ENCODE data around the gene SULT2B1. TPM values are rescaled to one million over a fixed set of nuclear protein-coding genes. Genes with fewer than 3 reads are reported as not detected.

SULT2B1 gene
- polyA plus RNA-seq, 1 donor from 2014 or later, result not detected

- H4K20me1 ChIP-seq (ENCODE audit: insufficient read depth), result no peaks in the 10 kb centered on the region
- no peaks in the 10 kb centered on the region for H3K79me2 ChIP-seq (replicated peaks; ENCODE audit: insufficient read depth, low read length)
- peak within 1 kb of the TSS; percentile 62 for H3K4me2 ChIP-seq (ENCODE audit: low read length)
- no peaks in the 10 kb centered on the region for H3K9me3 ChIP-seq (ENCODE audit: low read length)
- H3K27ac ChIP-seq (ENCODE audit: low read length), result peak within 1 kb of the TSS; percentile 94
- peak within 1 kb of the TSS; percentile 37 for H2AFZ ChIP-seq (ENCODE audit: low read depth, low read length)
- H3K27me3 ChIP-seq (ENCODE audit: insufficient read depth, low read depth, low read length), result no peaks in the 10 kb centered on the region
- H3K4me3 ChIP-seq (ENCODE audit: low read length), result peak within 1 kb of the TSS; percentile 74
- H3K9me2 ChIP-seq (ENCODE audit: insufficient read depth, low read length), result no peaks in the 10 kb centered on the region
- no peaks in the 10 kb centered on the region for H3F3A ChIP-seq (ENCODE audit: insufficient read depth, low read length, poor library complexity, severe bottlenecking)
- TF ChIP-seq RAD21 (conservative IDR thresholded peaks at IDR 0.05) (peak; percentile 89), EZH2 (IDR thresholded peaks at IDR 0.05; ENCODE audit: borderline replicate concordance, insufficient read depth, low read length, poor library complexity, severe bottlenecking) (no peak), POLR2AphosphoS5 (IDR thresholded peaks at IDR 0.05) (peak; percentile 68), SMC3 (conservative IDR thresholded peaks at IDR 0.05; ENCODE audit: poor library complexity) (peak; percentile 74), REST (IDR thresholded peaks at IDR 0.05; ENCODE audit: borderline replicate concordance) (peak; percentile 68), MXI1 (conservative IDR thresholded peaks at IDR 0.05; ENCODE audit: poor library complexity, severe bottlenecking) (peak; percentile 58), EP300 (conservative IDR thresholded peaks at IDR 0.05; ENCODE audit: poor library complexity, severe bottlenecking) (no peak), TAF1 (IDR thresholded peaks at IDR 0.05; ENCODE audit: low read depth) (peak; percentile 52)
- TF ChIP-seq, protein P1, sequence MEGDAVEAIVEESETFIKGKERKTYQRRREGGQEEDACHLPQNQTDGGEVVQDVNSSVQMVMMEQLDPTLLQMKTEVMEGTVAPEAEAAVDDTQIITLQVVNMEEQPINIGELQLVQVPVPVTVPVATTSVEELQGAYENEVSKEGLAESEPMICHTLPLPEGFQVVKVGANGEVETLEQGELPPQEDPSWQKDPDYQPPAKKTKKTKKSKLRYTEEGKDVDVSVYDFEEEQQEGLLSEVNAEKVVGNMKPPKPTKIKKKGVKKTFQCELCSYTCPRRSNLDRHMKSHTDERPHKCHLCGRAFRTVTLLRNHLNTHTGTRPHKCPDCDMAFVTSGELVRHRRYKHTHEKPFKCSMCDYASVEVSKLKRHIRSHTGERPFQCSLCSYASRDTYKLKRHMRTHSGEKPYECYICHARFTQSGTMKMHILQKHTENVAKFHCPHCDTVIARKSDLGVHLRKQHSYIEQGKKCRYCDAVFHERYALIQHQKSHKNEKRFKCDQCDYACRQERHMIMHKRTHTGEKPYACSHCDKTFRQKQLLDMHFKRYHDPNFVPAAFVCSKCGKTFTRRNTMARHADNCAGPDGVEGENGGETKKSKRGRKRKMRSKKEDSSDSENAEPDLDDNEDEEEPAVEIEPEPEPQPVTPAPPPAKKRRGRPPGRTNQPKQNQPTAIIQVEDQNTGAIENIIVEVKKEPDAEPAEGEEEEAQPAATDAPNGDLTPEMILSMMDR (IDR thresholded peaks at IDR 0.05; ENCODE audit: poor library complexity, severe bottlenecking), result peak; percentile 85
- H3K9ac ChIP-seq (ENCODE audit: low read length), result peak within 1 kb of the TSS; percentile 91
- H3K36me3 ChIP-seq (ENCODE audit: insufficient read depth, low read length), result no peaks in the 10 kb centered on the region
These were observed 94.2 kb downstream of the SULT2B1 start, which contains the start of gene CA11 for GRCh38 chr19:48646001-48646721. Gene CA11 (minus strand): TSS chr19:48646187. CDS start chr19:48645632, 555 bp downstream.

DNA sequence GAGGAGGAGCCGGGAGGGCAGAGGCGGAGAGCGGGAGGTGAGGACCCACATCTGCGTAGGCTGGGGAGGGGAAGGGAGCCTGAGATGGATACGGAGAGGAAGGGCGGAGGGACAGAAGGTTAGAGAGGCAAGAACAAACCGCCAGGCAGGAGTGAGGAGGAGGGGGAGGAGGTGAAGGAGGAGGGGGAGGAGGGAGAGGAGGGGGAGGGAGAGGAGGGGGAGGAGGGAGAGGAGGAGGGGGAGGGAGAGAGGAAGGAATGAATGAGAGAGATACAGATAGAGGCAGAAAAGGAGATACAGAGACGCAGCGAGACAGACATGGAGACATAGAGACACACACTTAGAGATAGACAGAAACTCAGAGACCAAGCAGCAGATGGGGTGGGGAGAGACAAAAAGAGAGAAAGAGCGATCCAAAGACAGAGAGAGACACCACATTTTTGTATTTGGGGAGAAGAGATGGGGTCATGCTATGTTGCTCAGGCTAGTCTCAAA, 94.8 kb downstream of the SULT2B1 start:
- Histone ChIP-seq H4K20me1 (ENCODE audit: insufficient read depth) (no peaks in the 10 kb centered on the region), H3K9me2 (ENCODE audit: insufficient read depth, low read length) (no peaks in the 10 kb centered on the region), H2AFZ (ENCODE audit: low read depth, low read length) (peak overlapping the region; percentile 37), H3K9ac (ENCODE audit: low read length) (peak overlapping the region; percentile 91), H3K27ac (ENCODE audit: low read length) (peak overlapping the region; percentile 94), H3K36me3 (ENCODE audit: insufficient read depth, low read length) (no peaks in the 10 kb centered on the region), H3K4me3 (ENCODE audit: low read length) (peak overlapping the region; percentile 74), H3K27me3 (ENCODE audit: insufficient read depth, low read depth, low read length) (no peaks in the 10 kb centered on the region), H3F3A (ENCODE audit: insufficient read depth, low read length, poor library complexity, severe bottlenecking) (no peaks in the 10 kb centered on the region), H3K9me3 (ENCODE audit: low read length) (no peaks in the 10 kb centered on the region), H3K4me2 (ENCODE audit: low read length) (no peak overlapping the region), H3K79me2 (replicated peaks; ENCODE audit: insufficient read depth, low read length) (no peaks in the 10 kb centered on the region)
- no peak for TF ChIP-seq EZH2 (IDR thresholded peaks at IDR 0.05; ENCODE audit: borderline replicate concordance, insufficient read depth, low read length, poor library complexity, severe bottlenecking)
- no peak for TF ChIP-seq TAF1 (IDR thresholded peaks at IDR 0.05; ENCODE audit: low read depth)
- TF ChIP-seq MXI1 (conservative IDR thresholded peaks at IDR 0.05; ENCODE audit: poor library complexity, severe bottlenecking), result no peak
- TF ChIP-seq POLR2AphosphoS5 (IDR thresholded peaks at IDR 0.05), result no peak
- TF ChIP-seq EP300 (conservative IDR thresholded peaks at IDR 0.05; ENCODE audit: poor library complexity, severe bottlenecking), result no peak
- TF ChIP-seq SMC3 (conservative IDR thresholded peaks at IDR 0.05; ENCODE audit: poor library complexity), result no peak
- TF ChIP-seq RAD21 (conservative IDR thresholded peaks at IDR 0.05), result no peak
- TF ChIP-seq, protein P1 (IDR thresholded peaks at IDR 0.05; ENCODE audit: poor library complexity, severe bottlenecking), result no peak
- TF ChIP-seq REST (IDR thresholded peaks at IDR 0.05; ENCODE audit: borderline replicate concordance), result no peak

Data from neural cell (in vitro differentiated cells).